HPDE6-E6E7 (cell line): ENCODE results near the gene SMAD6.

Experiments
- DNase-seq: peaks from one replicate; pipeline ENCODE4 v3.0.0; 2011; ENCODE audit warnings: missing footprints; ENCODE audit errors: extremely low spot score

Gene SMAD6

DNA sequence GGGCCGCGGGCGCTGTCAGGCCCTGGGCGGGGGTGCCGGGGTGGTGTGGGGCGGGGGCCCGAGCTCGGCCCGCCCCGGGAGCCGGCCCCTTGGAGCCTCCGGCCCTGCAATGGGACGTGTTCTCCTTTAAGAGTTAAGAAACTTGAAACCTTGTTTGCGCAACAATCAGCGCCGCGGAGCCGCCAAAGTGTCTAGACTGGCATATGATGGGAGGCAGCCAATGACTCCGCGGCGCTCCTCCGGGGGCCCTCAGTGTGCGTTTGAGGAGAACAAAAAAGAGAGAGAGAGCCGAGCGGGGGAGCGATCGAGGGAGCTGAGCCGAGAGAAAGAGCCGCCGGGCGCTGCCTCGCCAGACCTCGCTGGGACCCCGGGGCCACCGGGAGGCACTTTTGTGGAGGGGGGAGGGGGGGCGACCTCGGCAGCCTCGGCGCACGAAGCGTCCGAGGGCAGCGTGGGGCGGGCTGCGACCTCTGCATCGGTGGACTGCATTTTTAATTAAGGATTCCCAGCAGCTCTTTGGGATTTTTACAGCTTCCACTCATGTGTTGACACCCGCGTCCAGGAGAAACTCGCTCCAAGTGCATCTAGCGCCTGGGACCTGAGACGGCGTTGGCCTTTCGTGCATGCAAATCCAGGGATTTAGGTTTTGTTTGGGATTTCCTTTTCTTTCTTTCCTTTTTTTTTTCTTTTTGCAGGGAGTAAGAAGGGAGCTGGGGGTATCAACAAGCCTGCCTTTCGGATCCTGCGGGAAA, at the start of gene SMAD6:
Gene SMAD6, plus strand, starts transcription at position 202 of the 752 bp plus-strand sequence. CDS start 1,023 bp downstream, outside the sequence.
- peak; percentile 73 for DNase-seq

DNA sequence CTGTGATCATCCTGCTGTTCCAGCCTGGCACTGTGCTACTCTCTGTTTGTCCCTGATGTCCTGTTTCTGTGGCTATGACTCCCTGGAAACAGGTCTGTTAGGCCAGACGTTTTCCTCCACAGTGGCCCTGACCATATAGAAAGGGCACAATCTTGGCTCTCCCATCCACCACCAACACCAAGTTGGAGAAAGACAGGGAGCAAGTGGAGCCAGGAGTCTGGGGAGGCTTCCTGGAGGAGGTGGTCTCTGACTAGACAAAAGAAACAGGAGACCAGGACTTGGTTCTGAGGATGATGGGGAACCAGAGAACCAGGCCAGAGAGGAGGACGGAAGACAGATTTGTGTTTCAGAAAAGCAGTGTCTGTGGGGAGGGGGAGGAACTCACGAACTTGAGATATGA, 49.2 kb upstream of the SMAD6 start:
- no peak for DNase-seq

DNA sequence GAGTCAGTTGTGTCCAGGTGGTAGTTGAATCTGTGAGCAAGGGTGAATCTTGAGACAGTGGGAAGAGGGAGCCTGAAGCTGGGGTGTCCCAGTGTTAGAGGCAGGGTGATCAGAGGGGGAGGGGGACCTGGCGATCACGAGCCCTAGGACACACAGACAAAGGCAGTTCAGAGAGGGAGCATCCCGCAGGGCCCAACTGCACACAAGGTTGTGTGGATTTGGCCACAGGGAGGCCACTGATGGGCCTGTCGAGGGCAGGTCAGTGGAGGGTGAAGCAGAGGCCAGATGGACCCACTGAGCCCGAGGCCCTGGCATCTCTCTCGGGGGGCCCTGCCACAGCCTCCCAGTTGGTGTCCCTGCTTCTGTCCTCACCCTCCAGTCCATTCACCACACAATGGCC, 48.6 kb upstream of the SMAD6 start:
- DNase-seq = no peak

DNA sequence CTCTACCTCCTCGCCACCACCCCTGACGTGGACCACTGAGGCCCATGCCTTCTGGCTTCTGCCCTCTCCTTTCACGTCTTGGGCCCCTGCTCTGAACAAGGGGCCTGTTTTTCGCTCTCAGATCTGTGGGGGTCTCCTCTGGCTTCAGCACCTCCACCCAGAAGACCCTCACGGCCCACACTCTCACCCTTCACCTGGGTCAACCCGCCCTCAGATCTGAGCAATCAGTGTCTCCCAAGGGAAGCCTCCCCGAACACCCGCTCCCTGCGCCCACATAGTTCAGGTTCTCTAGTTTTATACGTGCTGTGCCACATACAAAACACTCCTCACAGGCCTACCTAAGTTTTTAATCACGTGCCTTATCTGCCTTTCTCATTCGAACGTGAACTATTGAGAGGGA, 48.2 kb upstream of the SMAD6 start:
- DNase-seq = no peak

DNA sequence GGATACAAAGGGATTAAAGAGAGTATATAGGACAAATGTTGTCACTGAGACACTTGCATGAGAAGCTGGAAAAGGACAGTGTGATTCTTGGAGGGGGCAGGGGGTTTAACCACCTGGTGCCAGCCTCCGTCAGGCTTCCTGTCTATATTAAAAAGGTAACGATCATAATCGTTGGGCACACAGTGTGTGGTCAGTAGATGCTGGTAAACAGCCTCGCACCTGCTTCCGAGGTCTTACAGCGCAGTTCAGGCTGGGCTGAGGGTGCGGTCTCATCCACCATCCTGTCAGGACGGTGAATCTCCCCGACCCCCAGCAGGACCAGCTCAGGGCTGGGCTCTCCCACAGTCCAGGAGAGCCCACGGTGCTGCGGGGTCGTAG, 47.7 kb upstream of the SMAD6 start:
- no peak for DNase-seq

DNA sequence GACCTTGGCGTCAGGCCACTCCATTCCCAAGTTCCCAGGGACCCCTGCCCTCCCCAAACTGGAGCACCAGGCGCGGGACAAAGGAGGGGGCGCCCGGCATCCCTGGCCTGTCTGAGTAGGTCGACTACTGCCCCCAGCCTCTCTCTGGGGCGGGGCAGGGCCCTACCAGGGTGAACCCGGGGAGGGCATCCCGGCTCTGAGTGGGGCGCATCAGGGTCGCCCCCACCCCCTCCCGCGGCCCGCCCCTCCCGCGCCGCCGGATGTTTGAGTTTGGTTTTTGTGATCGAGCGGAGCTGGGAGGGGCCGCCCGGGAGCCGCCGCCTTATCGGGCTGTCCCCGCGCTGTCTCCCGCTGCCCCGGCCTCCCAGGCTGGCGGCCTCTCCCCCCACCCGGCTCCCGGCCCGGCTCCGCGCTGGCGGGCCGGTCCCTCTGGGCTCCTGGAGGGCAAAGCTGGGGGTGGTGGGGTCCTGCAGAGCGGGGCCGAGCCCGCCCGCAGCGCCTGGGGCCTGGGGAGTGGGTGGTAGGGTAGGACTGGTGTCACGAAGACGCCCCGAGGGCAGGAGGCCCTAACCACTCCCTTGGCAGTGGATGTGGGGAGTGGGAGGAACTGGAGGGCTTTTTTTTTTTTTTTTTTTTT, 47.2 kb upstream of the SMAD6 start:
- DNase-seq = no peak

DNA sequence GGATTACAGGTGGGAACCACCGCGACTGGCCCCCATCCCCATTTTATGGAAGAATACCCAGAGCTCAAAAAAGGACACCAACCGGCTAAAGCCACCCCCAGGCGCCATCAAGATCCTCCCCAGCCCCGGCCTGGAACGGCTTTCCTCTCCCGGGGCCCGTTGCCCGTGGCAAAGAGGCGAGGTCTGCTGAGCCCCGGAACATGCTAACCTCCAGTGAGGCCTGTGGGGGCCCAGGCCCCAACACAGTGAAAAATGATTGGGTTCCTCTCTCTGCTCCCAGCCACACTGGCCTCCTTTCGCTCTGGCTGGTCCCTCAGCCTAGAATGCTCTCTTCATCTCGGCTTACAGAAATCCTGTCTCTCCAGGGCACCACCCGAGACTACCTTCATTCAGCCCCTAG, 46.5 kb upstream of the SMAD6 start:
- no peak for DNase-seq

DNA sequence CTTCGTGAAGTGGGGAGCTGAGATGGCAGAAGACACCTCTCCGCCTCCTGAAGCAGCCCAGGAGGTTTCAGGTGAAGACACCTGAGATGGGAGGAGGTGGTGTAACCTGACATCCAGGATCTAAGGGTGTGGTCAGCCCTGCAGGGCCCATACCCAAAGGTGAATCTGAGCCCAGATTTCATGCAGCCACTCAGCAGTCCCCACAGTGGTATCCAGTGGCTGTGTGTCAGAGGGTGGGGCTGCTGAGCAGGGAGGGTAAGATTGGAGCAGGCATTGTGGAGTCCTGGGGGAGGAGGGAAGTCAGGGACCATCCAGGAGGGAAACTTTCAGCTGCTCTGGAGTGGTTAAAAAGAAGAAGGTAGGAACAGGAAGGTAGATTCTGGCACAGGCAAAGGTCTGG, 46.0 kb upstream of the SMAD6 start:
- DNase-seq = peak; percentile 27

DNA sequence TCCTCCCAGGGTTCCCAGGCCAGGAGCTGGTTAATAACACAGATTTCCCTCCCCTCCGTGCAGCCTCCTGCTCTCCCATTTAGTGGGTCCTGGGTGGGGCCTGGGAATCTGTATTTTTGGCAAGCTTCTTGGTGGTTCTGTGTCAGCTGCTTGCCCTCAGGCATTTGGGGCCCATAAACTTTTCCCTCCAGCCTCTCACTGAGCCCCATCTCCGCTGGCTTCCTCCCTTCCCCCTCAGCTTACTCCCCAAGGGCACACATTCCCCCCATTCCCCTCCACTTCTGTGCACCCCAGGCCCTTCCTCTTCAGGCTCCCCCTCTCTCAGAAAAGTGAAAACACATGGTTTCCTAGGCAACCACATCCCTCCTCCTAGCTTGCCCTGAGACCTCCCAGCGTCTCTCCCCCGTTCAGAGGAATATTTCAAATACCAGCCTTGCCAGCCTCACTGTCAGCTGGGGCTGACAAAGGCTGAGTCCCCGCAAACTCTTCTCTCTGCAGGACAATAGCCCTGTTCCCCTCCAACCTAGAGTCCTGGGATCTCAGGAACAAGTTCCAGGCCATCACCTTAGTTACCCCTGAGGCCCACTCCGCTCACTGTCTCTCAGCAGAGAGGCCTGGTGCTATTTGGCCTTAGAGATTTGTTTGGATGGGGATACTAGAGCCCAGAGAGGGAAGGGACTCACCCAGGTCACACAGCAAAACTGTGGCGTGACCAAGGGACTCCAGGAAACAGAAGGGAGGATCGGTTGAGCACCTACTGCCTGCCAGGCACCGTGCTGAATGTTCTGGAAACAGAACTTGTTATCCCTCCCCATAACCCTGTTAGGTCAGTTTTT, 44.6 kb upstream of the SMAD6 start:
- no peak for DNase-seq

DNA sequence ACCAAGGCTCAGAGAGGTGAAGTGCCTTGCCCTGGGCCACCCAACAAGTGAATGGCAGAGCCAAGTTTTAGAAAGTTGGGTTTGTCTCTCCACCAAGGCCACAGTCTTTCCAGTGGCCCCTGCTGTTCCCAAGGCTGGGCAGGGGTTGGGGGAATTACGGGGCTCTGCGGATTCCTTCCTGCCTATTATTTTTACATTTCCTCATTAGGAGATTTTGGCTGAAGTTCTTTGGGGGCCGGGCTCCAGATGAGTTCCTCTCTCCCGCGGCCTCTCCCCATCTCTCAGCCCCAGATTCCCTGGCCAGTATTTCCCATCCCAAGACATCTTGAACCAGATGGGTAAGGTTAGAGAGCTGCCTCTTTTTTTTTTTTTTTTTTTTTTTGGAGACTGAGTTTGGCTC, 44.0 kb upstream of the SMAD6 start:
- no peak for DNase-seq

DNA sequence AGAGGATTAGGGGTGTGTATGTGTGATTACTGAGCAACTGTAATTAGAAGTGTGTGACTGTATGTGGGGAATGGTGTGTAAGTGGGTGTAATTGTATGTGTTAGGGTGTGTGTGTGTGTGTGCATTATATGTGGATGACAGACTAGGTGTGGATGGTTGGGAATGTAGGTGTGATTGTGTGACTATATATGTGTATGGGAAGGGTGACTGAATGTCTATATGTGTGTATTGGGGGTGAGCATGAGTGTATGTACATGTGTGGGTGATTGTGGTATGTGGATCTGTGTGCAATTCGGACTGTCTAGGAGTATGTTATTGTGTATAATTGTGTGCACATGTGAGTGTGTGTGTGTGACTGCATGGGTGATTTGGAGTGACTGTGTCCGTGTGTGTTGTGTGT, 43.2 kb upstream of the SMAD6 start:
- no peak for DNase-seq

DNA sequence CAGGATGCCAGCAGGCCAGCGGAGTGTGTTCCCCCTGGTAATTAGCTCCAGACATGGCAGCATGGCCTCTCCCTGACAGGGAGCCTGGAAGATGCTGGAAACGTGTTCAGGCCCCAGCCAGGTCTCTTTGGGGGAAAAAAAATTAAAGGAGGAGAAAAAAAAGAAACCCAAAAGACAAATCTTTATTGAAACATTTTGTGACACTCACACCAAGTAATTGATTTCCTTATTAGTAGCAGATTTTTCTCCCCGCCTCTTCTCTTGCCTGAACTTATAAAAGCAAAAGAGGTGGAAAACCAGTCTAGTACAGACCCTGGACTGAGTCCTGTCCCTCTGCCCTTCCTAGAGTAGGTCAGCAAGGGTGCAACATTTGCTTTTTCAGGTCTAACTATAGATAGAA, 42.7 kb upstream of the SMAD6 start:
- DNase-seq = no peak

DNA sequence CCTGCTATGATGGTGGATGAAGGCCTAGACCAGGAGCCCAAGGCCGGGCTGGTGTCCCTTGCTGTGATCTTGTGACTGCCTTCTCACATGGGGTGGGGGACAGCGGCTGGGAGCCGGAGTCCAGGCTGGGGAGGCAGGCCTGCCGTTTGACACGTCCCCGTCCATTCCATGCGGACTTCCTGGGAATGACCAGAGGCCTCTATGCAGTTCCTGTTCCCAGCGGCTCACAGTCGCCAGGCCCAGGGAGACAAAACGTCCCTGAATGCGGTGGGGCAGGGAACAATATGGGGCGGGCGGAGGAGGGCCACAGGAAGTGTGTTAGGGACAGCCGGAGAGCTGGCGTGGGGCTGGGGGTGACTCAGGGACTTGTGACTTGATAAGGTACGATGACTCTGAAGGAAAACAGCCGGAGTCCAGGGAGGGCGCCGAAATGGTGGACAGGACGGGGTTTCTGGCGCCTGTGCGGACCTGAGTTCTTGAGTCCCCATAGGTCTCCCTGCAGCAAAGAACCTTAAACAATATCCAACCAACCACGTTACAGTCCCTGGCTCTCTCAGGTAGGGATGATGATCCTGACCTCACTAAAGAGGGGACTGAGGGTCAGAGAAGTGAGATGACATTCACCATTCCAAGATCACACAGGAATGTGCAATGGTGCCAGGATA, 40.5 kb upstream of the SMAD6 start:
- no peak for DNase-seq

DNA sequence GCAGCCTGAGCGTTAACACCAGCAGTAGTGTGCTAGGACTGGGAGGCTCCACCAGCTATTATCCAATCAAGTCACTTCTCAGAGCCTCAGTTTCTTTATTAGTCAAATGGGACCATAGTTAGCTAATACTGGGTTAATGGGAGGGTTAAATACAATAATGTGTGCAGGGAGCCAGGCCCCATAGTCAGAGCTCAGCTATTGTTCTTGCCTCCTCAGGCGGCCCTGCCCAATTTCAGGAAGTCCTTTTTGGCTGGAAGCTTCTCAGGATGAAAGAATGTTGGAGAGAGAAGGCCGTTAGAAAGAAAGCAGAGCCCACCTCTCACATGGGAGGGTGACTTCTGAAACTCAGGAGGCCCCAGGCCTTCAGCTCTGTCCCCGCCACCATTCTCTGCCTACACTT, 39.5 kb upstream of the SMAD6 start:
- no peak for DNase-seq

DNA sequence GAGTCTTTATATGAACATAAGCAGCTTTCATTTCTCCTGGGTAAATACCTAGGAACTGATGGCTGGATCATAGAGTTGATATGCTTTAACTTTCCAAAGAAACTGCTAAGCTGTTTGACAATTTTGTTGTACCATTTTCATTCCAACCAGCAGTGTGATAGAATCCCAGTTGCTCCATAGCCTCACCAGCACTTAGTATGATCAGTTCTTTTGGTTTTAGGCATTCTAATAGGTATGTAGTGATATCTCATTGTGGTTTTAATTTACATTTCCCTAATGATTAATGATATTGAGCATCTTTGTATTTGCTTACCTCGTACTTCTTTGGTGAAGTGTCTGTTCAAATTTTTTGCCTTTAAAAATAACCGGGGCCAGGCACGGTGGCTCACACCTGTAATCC, 38.4 kb upstream of the SMAD6 start:
- DNase-seq = no peak

DNA sequence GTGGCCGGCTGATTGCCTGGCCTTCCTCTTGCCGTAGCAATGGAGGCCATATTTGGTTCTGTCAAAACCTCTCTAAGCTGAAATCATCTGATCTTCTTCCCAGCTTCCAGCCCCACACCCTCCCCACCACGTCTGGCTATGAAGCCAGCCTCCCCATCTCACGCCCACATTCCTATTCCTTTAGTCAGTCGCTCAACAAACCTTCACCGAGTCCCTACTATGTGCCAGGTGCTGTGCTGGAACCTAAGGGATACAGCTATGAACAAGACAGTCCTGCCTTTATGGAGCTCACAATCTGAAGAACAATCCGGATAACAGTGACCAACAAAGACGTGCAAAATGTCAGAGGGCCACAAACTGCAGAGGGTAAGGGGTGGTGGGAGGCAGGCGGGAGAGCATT, 31.9 kb upstream of the SMAD6 start:
- no peak for DNase-seq

DNA sequence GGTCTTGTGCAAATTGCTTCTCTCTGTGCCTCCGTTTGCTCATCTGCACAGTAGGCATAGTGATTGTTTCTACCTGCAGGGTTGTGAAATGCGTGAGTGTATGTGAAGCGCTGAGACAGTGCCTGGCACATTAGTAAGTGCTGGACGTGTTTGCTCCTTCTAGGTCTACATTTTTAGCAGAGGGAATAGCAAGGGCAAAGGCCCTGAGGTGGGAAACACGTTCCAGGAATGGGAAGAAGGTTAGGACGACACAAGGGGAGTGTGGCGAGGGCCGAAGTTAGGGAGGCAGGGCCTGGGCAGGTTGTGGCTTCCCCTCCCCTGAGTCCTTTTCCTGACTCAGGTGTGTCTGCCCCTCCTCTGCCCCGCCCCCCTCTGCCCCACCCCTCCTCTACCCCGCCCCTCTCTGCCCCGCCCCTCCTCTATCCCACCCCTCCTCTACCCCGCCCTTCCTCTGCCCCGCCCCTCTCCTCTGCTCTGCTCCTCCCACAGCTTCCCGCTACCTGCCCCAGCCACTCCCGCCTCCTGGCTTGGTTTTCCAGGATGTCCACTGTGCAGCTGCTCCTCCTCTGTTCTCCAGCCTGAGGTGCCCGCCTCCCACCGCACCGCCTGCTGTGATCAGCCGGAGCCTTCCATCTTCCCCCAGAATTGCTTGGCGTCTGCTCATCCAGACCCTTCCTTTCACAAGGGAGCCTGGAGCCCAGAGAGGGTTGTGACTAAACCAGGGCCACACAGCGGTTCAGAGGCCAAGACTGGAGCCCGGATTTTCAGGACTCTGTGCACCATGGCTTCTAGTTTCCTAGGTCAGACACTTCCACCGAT, 31.1 kb upstream of the SMAD6 start:
- peak; percentile 86 for DNase-seq

DNA sequence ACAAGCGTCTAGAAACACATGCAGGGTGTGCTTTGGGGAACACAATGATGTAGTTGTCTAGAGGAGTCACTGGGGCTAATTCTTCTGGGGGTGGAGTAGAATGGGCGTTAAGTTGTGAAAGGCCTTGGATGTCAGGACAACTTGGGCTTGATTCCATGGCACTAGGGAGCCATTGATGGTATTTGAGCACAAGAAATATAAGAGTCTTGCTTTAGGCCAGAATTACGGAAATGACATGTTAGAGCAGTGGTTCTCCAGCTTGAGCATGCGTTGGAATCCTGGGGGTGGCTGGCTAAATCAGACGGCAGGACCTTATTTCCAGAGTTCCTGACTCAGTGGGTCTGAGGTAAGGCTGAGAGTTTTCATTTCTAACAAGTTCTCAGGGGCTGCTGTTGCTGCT, 29.2 kb upstream of the SMAD6 start:
- DNase-seq = no peak

DNA sequence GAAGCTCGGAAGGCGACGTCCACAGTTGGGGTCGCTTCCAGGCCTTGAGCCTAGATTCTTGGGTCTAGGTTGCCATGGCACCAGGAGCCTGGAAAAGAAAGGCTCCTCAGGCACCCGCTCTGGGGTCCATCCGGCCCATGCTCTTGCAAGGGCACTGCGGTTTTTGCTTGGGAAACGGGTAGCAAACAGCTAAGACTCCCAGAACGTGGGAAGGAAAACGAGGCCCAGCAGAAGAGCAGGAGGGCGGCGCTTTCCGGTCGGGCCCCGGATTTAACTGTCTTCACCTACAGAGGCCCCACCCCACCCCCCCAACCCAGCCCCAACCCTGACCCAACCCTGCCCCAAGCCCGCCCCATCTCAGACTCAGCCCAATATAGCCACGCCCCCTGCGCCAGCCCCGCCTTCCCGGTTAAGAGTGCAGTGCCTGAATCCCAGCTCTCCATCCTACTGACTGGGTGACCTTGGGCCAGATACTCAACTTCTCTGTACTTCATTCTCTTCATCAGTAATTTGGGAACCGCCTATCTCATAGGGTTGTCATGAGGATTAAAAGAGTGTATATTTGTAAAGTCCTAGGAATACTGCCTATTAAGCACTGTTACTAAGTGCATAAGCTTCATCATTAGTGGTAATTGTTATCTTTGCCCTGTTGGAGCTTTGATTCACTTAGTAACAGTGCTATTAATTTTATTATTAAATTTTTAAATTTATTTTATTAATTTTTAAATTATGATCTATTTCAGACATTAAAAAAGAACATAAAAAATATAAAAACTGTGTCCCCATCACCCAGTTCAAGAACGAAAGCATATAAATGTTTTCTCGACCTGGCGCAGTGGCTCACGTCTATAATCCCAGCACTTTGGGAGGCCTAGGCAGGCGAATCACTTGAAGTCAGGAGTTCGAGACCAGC, 28.4 kb upstream of the SMAD6 start:
- DNase-seq = no peak

DNA sequence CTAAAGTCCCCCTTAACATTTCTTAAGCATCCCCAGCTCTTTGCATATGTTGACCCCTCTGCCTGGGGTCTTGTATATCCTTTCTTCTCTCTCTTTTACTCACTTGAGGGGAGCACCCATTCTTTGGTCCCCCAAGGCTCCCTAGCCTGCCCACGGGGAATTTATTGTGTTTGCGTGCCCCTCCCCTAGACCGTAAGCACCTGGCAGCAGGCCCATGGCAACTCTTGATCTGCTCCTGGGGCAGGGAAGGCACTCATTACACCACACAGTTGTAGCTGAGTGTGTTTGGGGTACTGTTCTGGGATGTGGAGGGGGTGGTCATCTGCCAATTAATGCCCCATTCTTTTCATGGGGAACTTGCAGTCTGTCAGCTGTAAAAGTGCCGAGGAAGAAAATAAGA, 27.3 kb upstream of the SMAD6 start:
- DNase-seq = no peak
